ENCODE measurements around the gene TNFRSF12A. TPM values are rescaled to one million over a fixed set of nuclear protein-coding genes. Genes with fewer than 3 reads are reported as not detected.

The TNFRSF12A gene
- total and polyA plus RNA-seq, 9 of the 15 experiments (the other 6 are each of a cell fraction or from before 2014, with no cell fraction given): 0.41 to 61.8 (median 26.5) TPM

DNA sequence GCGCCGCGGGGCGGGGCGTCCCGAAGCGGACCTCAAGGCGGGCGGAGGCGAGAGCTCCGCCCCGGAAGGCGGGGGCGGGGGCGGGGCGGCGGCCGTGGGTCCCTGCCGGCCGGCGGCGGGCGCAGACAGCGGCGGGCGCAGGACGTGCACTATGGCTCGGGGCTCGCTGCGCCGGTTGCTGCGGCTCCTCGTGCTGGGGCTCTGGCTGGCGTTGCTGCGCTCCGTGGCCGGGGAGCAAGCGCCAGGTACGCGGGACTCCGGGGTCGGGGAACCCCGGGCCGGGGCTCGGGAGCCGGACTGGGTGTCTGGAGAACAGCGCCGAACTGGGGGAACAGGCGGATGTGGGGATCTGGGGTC lies at the start of gene TNFRSF12A (continued):
- TF ChIP-seq, protein P1, sequence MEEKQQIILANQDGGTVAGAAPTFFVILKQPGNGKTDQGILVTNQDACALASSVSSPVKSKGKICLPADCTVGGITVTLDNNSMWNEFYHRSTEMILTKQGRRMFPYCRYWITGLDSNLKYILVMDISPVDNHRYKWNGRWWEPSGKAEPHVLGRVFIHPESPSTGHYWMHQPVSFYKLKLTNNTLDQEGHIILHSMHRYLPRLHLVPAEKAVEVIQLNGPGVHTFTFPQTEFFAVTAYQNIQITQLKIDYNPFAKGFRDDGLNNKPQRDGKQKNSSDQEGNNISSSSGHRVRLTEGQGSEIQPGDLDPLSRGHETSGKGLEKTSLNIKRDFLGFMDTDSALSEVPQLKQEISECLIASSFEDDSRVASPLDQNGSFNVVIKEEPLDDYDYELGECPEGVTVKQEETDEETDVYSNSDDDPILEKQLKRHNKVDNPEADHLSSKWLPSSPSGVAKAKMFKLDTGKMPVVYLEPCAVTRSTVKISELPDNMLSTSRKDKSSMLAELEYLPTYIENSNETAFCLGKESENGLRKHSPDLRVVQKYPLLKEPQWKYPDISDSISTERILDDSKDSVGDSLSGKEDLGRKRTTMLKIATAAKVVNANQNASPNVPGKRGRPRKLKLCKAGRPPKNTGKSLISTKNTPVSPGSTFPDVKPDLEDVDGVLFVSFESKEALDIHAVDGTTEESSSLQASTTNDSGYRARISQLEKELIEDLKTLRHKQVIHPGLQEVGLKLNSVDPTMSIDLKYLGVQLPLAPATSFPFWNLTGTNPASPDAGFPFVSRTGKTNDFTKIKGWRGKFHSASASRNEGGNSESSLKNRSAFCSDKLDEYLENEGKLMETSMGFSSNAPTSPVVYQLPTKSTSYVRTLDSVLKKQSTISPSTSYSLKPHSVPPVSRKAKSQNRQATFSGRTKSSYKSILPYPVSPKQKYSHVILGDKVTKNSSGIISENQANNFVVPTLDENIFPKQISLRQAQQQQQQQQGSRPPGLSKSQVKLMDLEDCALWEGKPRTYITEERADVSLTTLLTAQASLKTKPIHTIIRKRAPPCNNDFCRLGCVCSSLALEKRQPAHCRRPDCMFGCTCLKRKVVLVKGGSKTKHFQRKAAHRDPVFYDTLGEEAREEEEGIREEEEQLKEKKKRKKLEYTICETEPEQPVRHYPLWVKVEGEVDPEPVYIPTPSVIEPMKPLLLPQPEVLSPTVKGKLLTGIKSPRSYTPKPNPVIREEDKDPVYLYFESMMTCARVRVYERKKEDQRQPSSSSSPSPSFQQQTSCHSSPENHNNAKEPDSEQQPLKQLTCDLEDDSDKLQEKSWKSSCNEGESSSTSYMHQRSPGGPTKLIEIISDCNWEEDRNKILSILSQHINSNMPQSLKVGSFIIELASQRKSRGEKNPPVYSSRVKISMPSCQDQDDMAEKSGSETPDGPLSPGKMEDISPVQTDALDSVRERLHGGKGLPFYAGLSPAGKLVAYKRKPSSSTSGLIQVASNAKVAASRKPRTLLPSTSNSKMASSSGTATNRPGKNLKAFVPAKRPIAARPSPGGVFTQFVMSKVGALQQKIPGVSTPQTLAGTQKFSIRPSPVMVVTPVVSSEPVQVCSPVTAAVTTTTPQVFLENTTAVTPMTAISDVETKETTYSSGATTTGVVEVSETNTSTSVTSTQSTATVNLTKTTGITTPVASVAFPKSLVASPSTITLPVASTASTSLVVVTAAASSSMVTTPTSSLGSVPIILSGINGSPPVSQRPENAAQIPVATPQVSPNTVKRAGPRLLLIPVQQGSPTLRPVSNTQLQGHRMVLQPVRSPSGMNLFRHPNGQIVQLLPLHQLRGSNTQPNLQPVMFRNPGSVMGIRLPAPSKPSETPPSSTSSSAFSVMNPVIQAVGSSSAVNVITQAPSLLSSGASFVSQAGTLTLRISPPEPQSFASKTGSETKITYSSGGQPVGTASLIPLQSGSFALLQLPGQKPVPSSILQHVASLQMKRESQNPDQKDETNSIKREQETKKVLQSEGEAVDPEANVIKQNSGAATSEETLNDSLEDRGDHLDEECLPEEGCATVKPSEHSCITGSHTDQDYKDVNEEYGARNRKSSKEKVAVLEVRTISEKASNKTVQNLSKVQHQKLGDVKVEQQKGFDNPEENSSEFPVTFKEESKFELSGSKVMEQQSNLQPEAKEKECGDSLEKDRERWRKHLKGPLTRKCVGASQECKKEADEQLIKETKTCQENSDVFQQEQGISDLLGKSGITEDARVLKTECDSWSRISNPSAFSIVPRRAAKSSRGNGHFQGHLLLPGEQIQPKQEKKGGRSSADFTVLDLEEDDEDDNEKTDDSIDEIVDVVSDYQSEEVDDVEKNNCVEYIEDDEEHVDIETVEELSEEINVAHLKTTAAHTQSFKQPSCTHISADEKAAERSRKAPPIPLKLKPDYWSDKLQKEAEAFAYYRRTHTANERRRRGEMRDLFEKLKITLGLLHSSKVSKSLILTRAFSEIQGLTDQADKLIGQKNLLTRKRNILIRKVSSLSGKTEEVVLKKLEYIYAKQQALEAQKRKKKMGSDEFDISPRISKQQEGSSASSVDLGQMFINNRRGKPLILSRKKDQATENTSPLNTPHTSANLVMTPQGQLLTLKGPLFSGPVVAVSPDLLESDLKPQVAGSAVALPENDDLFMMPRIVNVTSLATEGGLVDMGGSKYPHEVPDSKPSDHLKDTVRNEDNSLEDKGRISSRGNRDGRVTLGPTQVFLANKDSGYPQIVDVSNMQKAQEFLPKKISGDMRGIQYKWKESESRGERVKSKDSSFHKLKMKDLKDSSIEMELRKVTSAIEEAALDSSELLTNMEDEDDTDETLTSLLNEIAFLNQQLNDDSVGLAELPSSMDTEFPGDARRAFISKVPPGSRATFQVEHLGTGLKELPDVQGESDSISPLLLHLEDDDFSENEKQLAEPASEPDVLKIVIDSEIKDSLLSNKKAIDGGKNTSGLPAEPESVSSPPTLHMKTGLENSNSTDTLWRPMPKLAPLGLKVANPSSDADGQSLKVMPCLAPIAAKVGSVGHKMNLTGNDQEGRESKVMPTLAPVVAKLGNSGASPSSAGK (IDR thresholded peaks at IDR 0.05): peak; percentile 50; the same call in 1 of the 2 replicates
- TF ChIP-seq EZH2 (IDR thresholded peaks at IDR 0.05; ENCODE audit: borderline replicate concordance, low read depth, low read length): no peak
- TF ChIP-seq, protein P2, sequence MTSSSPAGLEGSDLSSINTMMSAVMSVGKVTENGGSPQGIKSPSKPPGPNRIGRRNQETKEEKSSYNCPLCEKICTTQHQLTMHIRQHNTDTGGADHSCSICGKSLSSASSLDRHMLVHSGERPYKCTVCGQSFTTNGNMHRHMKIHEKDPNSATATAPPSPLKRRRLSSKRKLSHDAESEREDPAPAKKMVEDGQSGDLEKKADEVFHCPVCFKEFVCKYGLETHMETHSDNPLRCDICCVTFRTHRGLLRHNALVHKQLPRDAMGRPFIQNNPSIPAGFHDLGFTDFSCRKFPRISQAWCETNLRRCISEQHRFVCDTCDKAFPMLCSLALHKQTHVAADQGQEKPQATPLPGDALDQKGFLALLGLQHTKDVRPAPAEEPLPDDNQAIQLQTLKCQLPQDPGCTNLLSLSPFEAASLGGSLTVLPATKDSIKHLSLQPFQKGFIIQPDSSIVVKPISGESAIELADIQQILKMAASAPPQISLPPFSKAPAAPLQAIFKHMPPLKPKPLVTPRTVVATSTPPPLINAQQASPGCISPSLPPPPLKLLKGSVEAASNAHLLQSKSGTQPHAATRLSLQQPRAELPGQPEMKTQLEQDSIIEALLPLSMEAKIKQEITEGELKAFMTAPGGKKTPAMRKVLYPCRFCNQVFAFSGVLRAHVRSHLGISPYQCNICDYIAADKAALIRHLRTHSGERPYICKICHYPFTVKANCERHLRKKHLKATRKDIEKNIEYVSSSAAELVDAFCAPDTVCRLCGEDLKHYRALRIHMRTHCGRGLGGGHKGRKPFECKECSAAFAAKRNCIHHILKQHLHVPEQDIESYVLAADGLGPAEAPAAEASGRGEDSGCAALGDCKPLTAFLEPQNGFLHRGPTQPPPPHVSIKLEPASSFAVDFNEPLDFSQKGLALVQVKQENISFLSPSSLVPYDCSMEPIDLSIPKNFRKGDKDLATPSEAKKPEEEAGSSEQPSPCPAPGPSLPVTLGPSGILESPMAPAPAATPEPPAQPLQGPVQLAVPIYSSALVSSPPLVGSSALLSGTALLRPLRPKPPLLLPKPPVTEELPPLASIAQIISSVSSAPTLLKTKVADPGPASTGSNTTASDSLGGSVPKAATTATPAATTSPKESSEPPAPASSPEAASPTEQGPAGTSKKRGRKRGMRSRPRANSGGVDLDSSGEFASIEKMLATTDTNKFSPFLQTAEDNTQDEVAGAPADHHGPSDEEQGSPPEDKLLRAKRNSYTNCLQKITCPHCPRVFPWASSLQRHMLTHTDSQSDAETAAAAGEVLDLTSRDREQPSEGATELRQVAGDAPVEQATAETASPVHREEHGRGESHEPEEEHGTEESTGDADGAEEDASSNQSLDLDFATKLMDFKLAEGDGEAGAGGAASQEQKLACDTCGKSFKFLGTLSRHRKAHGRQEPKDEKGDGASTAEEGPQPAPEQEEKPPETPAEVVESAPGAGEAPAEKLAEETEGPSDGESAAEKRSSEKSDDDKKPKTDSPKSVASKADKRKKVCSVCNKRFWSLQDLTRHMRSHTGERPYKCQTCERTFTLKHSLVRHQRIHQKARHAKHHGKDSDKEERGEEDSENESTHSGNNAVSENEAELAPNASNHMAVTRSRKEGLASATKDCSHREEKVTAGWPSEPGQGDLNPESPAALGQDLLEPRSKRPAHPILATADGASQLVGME (CRISPR knock-in tag; IDR thresholded peaks at IDR 0.05): no peak
- no peak for TF ChIP-seq ARHGAP35 (IDR thresholded peaks at IDR 0.05; ENCODE audit: partially characterized antibody)
- no peak for TF ChIP-seq GATA2 (CRISPR knock-in tag; IDR thresholded peaks at IDR 0.05)
- TF ChIP-seq ZNF41 (CRISPR knock-in tag; conservative IDR thresholded peaks at IDR 0.05): no peak
- no peak for TF ChIP-seq PPARD (CRISPR knock-in tag; IDR thresholded peaks at IDR 0.05)
- TF ChIP-seq, protein P3, sequence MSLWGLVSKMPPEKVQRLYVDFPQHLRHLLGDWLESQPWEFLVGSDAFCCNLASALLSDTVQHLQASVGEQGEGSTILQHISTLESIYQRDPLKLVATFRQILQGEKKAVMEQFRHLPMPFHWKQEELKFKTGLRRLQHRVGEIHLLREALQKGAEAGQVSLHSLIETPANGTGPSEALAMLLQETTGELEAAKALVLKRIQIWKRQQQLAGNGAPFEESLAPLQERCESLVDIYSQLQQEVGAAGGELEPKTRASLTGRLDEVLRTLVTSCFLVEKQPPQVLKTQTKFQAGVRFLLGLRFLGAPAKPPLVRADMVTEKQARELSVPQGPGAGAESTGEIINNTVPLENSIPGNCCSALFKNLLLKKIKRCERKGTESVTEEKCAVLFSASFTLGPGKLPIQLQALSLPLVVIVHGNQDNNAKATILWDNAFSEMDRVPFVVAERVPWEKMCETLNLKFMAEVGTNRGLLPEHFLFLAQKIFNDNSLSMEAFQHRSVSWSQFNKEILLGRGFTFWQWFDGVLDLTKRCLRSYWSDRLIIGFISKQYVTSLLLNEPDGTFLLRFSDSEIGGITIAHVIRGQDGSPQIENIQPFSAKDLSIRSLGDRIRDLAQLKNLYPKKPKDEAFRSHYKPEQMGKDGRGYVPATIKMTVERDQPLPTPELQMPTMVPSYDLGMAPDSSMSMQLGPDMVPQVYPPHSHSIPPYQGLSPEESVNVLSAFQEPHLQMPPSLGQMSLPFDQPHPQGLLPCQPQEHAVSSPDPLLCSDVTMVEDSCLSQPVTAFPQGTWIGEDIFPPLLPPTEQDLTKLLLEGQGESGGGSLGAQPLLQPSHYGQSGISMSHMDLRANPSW (CRISPR knock-in tag; IDR thresholded peaks at IDR 0.05): no peak

Data from K562 (cell line).